Transverse colon (tissue), 4 donors: ENCODE data around the gene KTI12. TPM values are rescaled to one million over a fixed set of nuclear protein-coding genes. Genes with fewer than 3 reads are reported as not detected.
A peak's percentile ranks its signal among the peaks of the same experiment; 100 is the strongest.
"Not testable (repeated sequence)": the region's sequence is repeated elsewhere in the genome, so short reads cannot be mapped to it uniquely, and the experiment has no call there.

ENCODE experiments used
- DNase-seq: peaks from one replicate; pipeline ENCODE4 v3.0.0-alpha.2; 2019
- H3K27ac ChIP-seq, 4 donors: fragments of 200-600 bp; sonication (generic); 2 replicates each; pipeline ENCODE4 v1.5.1; 2016 to 2018; ENCODE audit warnings: inconsistent platforms in 4 of 4
- H3K27me3 ChIP-seq: fragments of 200-600 bp; sonication (generic); 2 replicates; pipeline ENCODE4 v1.5.1; 2017; ENCODE audit warnings: inconsistent platforms
- H3K36me3 ChIP-seq, 4 donors: fragments of 200-600 bp; sonication (generic); 2 replicates each; pipeline ENCODE4 v1.5.1; 2017 to 2019; ENCODE audit warnings: inconsistent platforms in 4 of 4
- H3K4me1 ChIP-seq, 4 donors: fragments of 200-600 bp; sonication (generic); 2 replicates each; pipeline ENCODE4 v1.5.1; 2017 to 2020; ENCODE audit warnings: inconsistent platforms in 4 of 4
- H3K4me3 ChIP-seq, 4 donors: fragments of 200-600 bp; sonication (generic); 1 replicate in 1 of 4; 2 replicates in 3 of 4; pipeline versions ENCODE4 v1.5.1 to v1.6.1; 2017 to 2019; ENCODE audit warnings: inconsistent platforms in 4 of 4
- H3K9me3 ChIP-seq, 2 donors: fragments of 200-600 bp; sonication (generic); 2 replicates each; pipeline ENCODE4 v1.5.1; 2017 to 2019; ENCODE audit warnings: inconsistent platforms in 2 of 2
- CTCF ChIP-seq, 5 experiments: fragments of 200-600 bp in 3 of 5; fragments of 450-650 bp in 2 of 5; sonication (generic) in 3 of 5; IDR thresholded peaks; 1 replicate in 2 of 5; 2 replicates in 3 of 5; pipeline ENCODE4 v1.5.1; 2016 to 2017; ENCODE audit warnings: antibody characterized with exemption in 5 of 5, inconsistent platforms in 3 of 5, mild to moderate bottlenecking in 2 of 5, moderate library complexity in 1 of 5
- EP300 ChIP-seq: sonication (generic); formaldehyde crosslinking; IDR thresholded peaks from one replicate; pipeline ENCODE4 v1.6.1; 2017; ENCODE audit warnings: antibody characterized with exemption, low read depth
- POLR2A ChIP-seq: fragments of 450-650 bp; IDR thresholded peaks from one replicate; pipeline ENCODE4 v1.6.1; 2016; ENCODE audit warnings: antibody characterized with exemption, mild to moderate bottlenecking, moderate library complexity
- POLR2AphosphoS5 ChIP-seq, 3 donors: sonication (generic); formaldehyde crosslinking; IDR thresholded peaks; one replicate each; pipeline ENCODE4 v1.6.1; 2016; ENCODE audit warnings: antibody characterized with exemption in 3 of 3
- WGBS, 2 donors: methylation state at CpG; one replicate each; pipeline ENCODE4 v1.1.5; 2018; ENCODE audit warnings: low coverage in 1 of 2; 5-methylcytosine and 5-hydroxymethylcytosine counted together
- in situ Hi-C, 4 donors: fragments of 200-750 bp; cut with MboI; loops; one replicate each; pipeline versions ENCODE4 v1.15.0 to v1.15.1; 2017; ENCODE audit warnings: low sequenced_read_pairs in 3 of 4, low pct_ligation_motif_present in 1 of 4, low pct_unique_long_range_greater_than_20kb in 1 of 4
- intact Hi-C: fragments of 100-400 bp; cut with DNase I; formaldehyde crosslinking; loops from one replicate; pipeline ENCODE4 v1.15.1; 2023; ENCODE audit warnings: low total_unique reads
- total RNA-seq, 4 donors: library from RNA; depleted of rRNA; stranded (reverse); fragments of >200 nt; gene quantifications; one replicate each; pipeline ENCODE4 v1.1.0, GENCODE V29; 2016

The KTI12 gene
- total RNA-seq, 4 donors from 2014 or later = 1.8 to 7.9 (median 7.3) TPM; not detected in 1

DNA sequence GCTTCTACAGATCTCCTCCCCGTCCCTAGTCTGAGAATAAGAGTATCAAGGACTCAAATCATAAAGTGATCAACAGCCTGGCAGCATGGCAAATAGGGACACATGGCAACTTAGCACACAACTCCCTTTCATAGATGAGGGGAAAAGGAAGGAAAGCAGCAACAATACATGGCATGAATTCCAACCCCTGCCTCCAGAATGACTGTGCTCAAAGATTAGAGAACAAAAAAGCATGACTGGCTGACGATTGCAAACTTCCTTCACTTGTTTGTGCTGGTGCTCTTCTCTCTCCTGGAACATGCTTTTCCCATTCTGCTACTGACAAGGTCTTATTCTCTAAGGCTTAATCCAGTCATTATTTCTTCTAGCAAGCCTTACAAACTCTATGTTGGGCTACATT, 11.5 kb downstream of the KTI12 start:
- no peak for DNase-seq
- Histone ChIP-seq H3K9me3 (no peaks in the 10 kb centered on the region), H3K27ac (no peak overlapping the region), H3K27me3 (no peaks in the 10 kb centered on the region), H3K4me3 (no peak overlapping the region), H3K4me1 (no peaks in the 10 kb centered on the region), H3K36me3 (peaks cover 0 to 40% (median 10%) of the 10 kb centered on the region in 4 donors)
- in situ Hi-C loops (no loop called here), intact Hi-C loops (no loop called here)
- TF ChIP-seq POLR2AphosphoS5 (IDR thresholded peaks at IDR 0.05) = no peak
- no peak for TF ChIP-seq CTCF (IDR thresholded peaks at IDR 0.05)
- no peak for TF ChIP-seq POLR2A
- 83 to 89% methylated on average over 1 to 2 of the region's 2 CpGs for WGBS, 2 donors

DNA sequence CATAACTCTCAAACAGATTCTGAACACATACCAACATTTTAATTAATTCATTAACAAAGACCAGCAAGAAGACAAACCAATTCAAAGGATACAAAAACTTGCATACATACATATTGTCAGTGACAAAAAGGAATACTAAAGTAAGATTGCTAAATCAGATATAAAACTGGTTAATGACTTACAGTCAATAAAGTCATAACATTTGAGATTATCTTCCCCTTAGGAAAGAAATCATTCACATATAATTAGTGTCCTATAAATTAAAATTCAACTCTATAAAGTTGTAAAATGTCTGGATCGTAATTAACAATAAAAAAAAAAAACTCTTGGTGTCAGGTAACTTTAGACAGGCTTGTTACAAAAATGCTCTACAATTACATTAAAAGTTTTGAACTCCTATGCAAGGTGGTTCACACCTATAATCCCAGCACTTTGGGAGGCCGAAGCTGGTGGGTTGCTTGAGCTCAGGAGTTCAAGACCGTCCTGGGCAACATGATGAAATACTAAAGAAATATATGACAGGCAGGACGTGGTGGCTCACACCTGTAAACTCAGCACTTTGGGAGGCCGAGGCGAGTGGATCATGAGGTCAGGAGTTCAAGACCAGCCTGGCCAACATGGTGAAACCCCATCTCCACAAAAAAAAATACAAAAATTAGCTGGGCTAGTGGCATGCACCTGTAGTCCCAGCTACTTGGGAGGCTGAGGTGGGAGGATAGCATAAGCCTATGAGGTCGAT, 25.4 kb downstream of the KTI12 start:
- no peak for DNase-seq
- Histone ChIP-seq H3K27me3 (no peaks in the 10 kb centered on the region), H3K4me1 (peaks cover 0 to 19% (median 6%) of the 10 kb centered on the region in 4 donors)

GRCh38 chr1:52007215-52008002, 26.2 kb downstream of the KTI12 start:
- WGBS, 2 donors = 20 to 23% methylated on average over 2 to 5 of the region's 5 CpGs
- Histone ChIP-seq H3K27me3 (no peaks in the 10 kb centered on the region), H3K9me3 (no peaks in the 10 kb centered on the region), H3K27ac (peak overlapping the region in 3 of 4 donors; percentile 32 to 64 (median 63)), H3K4me3 (no peak overlapping the region), H3K4me1 (peaks cover 0 to 19% (median 6%) of the 10 kb centered on the region in 4 donors), H3K36me3 (no peaks in the 10 kb centered on the region)
- intact Hi-C loops (no loop called here), in situ Hi-C loops (loop anchor here in 1 of 4 donors (10.0 kb wide), 1 partner anchor 103 kb away; no protein-coding TSS in a partner anchor)
- peak; percentile 20 for DNase-seq
- TF ChIP-seq POLR2AphosphoS5 (IDR thresholded peaks at IDR 0.05) (no peak), EP300 (no peak), CTCF (IDR thresholded peaks at IDR 0.05) (no peak), POLR2A (no peak)

More for the DNA sequence above, 25.4 kb downstream of the KTI12 start:
- WGBS, 2 donors = 53 to 58% methylated on average over 2 to 7 of the region's 7 CpGs
- Histone ChIP-seq H3K36me3 (no peaks in the 10 kb centered on the region), H3K4me3 (no peak overlapping the region), H3K9me3 (no peaks in the 10 kb centered on the region), H3K27ac (peak overlapping the region in 2 of 4 donors; percentile 63 to 64)
- TF ChIP-seq POLR2A (no peak), EP300 (no peak), CTCF (IDR thresholded peaks at IDR 0.05) (no peak), POLR2AphosphoS5 (IDR thresholded peaks at IDR 0.05) (no peak)
- intact Hi-C loops (no loop called here), in situ Hi-C loops (loop anchor here in 1 of 4 donors (10.0 kb wide), 1 partner anchor 103 kb away; no protein-coding TSS in a partner anchor)

GRCh38 chr1:52006081-52006553, 27.5 kb downstream of the KTI12 start:
- in situ Hi-C loops = loop anchor here in 1 of 4 donors (10.0 kb wide), 1 partner anchor 101 kb away; no protein-coding TSS in a partner anchor
- not testable (repeated sequence) for DNase-seq

DNA sequence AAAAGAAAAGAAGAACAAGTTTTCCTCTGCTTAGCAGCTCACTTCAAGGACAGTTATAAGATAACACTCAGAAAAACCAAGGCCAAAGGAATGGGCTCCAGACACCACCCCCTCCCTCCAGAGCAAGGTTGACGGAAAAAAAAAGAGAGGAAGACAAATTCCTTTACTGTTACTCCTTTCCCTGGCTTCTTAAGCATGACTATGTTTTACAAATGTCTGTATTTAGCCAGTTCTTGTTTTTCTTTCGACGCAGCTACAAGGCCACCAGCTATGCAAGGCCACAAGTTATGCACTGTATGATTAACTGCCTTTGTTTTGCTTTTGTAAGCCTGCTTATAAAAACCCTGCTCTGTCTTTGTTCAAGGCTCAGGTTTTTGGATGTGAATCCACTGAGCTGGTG, 28.1 kb downstream of the KTI12 start:
- intact Hi-C loops = not testable (repeated sequence)

More at GRCh38 chr1:52006081-52006553, 27.5 kb downstream of the KTI12 start:
- H3K36me3 ChIP-seq, H3K9me3 ChIP-seq, H3K4me3 ChIP-seq, H3K27ac ChIP-seq, H3K27me3 ChIP-seq, intact Hi-C loops: not testable (repeated sequence)
- 33% methylated on average over 5 of the region's 5 CpGs; no CpG with 5 or more reads in 1 of the 2 donors for WGBS, 2 donors
- peaks cover 0 to 19% (median 6%) of the 10 kb centered on the region in 4 donors for H3K4me1 ChIP-seq

More for the DNA sequence above, 28.1 kb downstream of the KTI12 start:
- peaks cover 0 to 19% (median 6%) of the 10 kb centered on the region in 4 donors for H3K4me1 ChIP-seq
- not testable (repeated sequence) for H3K9me3 ChIP-seq, H3K36me3 ChIP-seq, DNase-seq, H3K4me3 ChIP-seq, H3K27me3 ChIP-seq, H3K27ac ChIP-seq
- in situ Hi-C loops = loop anchor here in 1 of 4 donors (10.0 kb wide), 1 partner anchor 101 kb away; no protein-coding TSS in a partner anchor
- WGBS, 2 donors = 45 to 46% methylated on average over 3 of the region's 3 CpGs
